ENCODE data around the gene CCT4. TPM values are rescaled to one million over a fixed set of nuclear protein-coding genes. Genes with fewer than 3 reads are reported as not detected.

Gene CCT4, protein sequence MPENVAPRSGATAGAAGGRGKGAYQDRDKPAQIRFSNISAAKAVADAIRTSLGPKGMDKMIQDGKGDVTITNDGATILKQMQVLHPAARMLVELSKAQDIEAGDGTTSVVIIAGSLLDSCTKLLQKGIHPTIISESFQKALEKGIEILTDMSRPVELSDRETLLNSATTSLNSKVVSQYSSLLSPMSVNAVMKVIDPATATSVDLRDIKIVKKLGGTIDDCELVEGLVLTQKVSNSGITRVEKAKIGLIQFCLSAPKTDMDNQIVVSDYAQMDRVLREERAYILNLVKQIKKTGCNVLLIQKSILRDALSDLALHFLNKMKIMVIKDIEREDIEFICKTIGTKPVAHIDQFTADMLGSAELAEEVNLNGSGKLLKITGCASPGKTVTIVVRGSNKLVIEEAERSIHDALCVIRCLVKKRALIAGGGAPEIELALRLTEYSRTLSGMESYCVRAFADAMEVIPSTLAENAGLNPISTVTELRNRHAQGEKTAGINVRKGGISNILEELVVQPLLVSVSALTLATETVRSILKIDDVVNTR
- polyA plus RNA-seq (2012; ENCODE audit: low read depth, missing spikeins) = 142 TPM

DNA sequence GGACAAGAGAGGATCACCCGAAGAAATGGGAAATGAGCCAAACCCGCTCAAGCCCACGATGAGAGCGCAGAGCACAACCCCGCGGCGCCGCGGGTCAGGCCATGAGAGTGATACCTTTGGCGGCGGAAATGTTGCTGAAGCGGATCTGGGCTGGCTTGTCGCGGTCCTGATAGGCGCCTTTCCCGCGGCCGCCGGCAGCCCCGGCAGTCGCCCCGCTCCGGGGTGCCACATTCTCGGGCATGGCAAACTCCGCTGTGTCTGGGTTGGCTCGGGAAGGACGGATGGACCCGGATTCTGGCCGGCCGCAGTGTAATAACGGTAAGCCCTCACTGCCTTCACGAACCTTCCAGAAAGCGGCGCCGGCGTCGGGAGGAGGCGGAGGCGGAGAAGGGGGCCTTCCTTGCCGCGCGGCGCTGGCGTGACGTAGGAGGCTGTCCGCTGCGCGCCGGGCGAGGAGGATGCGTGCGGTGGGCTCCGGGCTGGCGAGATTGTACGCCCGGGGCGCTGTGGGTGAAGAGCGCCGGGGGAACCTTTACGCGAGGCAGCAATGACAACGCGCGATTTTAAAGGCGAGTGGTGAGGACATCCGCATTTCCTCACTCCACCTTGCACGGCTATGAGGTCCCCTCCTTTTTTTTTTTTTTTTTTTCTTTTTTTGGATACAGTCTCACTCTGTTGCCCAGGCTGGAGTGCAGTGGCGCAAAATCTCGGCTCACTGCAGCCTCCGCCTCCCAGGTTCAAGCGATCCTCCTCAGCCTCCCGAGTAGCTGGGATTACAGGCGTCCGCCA lies at the start of gene CCT4:
CCT4 (minus strand) TSS at position 390 of the 789 bp plus-strand sequence; CDS start at position 241, 149 bp downstream.
- FAIRE-seq = peak; percentile 90

DNA sequence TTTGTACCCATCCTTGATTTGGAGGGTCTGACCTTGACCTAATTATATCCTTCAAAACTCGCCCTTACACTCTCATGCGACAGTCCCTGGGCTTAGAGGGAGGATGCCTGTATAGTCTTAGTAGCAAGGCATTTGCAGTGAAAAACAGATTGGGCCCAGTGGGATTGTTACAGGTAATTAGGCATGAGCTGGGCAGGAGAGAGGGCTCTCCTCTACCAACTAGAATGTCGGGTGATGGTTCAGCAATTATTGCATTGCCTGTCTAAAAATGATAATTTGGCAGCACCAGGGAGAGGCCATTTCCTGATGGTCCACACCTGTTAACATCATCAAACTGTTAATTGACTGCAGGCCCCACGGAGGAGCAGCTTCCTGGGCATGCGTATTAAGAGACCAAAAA lies 49.4 kb upstream of the CCT4 start:
- DNase-seq (ENCODE audit: insufficient read length, low spot score) (no peak), FAIRE-seq (no peak)
- TF ChIP-seq POLR2A (IDR thresholded peaks at IDR 0.05; ENCODE audit: low read depth, low read length) (no peak), POU2F2 (IDR thresholded peaks at IDR 0.05; ENCODE audit: low read depth, low read length) (no peak), POLR2AphosphoS5 (IDR thresholded peaks at IDR 0.05; ENCODE audit: low read depth, low read length) (no peak), SPI1 (IDR thresholded peaks at IDR 0.05; ENCODE audit: low read depth, low read length) (no peak), TAF1 (IDR thresholded peaks at IDR 0.05; ENCODE audit: low read depth, low read length) (no peak), PAX5 (IDR thresholded peaks at IDR 0.05; ENCODE audit: insufficient read depth, low read length, severe bottlenecking) (no peak)

More for the DNA sequence above, at the start of gene CCT4:
- peak; percentile 72 for DNase-seq (ENCODE audit: insufficient read length, low spot score)
- TF ChIP-seq SPI1 (IDR thresholded peaks at IDR 0.05; ENCODE audit: low read depth, low read length) (peak; percentile 57), POLR2AphosphoS5 (IDR thresholded peaks at IDR 0.05; ENCODE audit: low read depth, low read length) (peak; percentile 95), POLR2A (IDR thresholded peaks at IDR 0.05; ENCODE audit: low read depth, low read length) (peak; percentile 97), POU2F2 (IDR thresholded peaks at IDR 0.05; ENCODE audit: low read depth, low read length) (peak; percentile 75; the same call in 1 of the 2 replicates), PAX5 (IDR thresholded peaks at IDR 0.05; ENCODE audit: insufficient read depth, low read length, severe bottlenecking) (peak; percentile 32), TAF1 (IDR thresholded peaks at IDR 0.05; ENCODE audit: low read depth, low read length) (peak; percentile 97)

DNA sequence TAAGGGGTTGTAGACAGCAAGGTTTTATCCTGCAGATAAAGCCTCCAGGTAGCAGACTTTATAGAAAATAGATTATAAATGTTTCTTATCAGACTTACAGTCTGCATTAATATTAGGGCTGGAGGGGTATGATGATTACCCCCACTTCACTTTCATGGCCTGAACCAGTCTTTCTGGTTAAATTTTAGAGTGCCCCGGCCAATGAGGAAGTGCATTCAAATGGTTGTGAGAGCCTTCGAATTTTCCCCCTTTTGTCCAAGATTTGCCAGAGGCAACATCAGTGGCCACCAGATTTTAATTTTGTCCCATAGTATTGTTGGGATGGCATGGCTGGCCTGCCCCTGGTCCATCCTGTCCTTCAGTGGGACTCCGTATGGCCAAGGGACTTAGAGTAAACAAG lies 48.6 kb upstream of the CCT4 start:
- TF ChIP-seq TAF1 (IDR thresholded peaks at IDR 0.05; ENCODE audit: low read depth, low read length) (no peak), SPI1 (IDR thresholded peaks at IDR 0.05; ENCODE audit: low read depth, low read length) (peak; percentile 56)
- FAIRE-seq (no peak), DNase-seq (ENCODE audit: insufficient read length, low spot score) (no peak)

DNA sequence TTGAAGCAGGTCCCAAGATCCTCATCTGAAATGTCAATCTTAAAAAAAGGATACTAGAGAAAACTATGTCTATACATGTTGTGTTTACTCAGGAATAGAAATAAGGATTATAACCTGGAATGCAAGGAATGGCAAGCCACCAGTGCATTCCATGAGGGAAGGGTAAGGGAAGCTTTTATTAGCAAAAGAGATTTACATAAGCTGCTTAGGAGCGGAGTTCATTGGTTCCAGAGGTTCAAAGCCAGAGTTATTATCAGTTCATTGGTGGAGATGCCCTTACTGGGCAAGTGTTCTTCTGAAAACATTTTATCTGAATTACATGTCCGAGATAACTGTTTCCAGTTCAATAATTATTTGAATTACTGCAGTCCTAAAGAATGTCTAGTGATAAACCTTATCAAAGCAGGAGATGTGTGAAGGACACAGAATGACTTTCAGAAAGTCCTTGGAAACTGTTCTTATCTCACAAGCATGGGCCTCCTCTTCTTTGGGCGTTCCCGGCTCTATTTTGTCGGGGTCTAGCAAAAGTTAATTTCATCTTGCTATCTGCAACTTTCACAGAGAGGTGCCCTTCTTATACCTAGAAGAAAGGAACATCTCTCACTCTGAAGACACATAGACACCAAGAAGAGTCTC lies 40.5 kb upstream of the CCT4 start:
- DNase-seq (ENCODE audit: insufficient read length, low spot score) = no peak
- TF ChIP-seq SPI1 (IDR thresholded peaks at IDR 0.05; ENCODE audit: low read depth, low read length) (no peak), POLR2A (IDR thresholded peaks at IDR 0.05; ENCODE audit: low read depth, low read length) (no peak), PAX5 (IDR thresholded peaks at IDR 0.05; ENCODE audit: insufficient read depth, low read length, severe bottlenecking) (no peak), POU2F2 (IDR thresholded peaks at IDR 0.05; ENCODE audit: low read depth, low read length) (no peak), POLR2AphosphoS5 (IDR thresholded peaks at IDR 0.05; ENCODE audit: low read depth, low read length) (no peak), TAF1 (IDR thresholded peaks at IDR 0.05; ENCODE audit: low read depth, low read length) (no peak)
- no peak for FAIRE-seq

DNA sequence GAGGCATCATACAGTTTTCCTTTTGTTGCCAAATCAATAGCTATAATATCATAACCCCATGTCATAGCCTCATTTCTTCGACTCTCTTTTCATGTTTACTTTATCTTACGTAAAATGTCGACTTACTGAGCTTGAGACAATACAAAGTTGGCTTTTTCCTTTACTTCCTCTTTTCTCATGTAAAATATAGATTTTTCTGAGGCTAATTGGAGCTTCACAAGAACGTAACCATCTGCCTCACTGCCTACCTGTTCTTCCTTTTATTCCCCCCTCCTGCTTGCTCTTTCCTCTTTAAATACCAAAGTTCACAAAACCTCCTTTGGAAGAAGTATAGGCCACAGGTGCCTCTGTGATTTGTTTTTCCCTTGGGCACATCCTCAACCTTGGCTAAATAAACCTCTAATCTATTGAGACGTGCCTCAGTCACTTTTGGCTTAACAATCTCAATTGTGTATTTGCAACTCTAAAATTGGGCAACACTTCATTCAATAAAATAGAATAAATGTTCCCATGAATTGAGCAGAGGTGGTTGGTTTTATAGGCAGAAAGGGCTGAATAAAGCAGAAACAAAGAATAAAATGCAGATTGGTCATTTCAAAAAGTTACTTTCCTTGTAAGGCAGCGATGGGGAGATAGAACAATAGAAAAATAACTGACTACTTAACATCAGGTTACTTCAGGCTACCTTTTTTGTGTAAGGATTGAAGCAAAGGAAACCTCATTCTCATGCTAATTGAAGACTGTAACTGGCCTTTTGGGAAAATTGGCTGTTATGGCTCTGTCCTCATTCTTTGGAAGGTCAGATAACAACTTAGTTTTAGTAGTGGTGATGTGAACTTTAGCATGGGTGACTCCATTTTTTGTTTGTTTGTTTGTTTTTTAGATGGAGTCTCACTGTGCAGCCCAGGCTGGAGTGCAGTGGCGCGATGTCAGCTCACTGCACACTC lies 38.3 kb upstream of the CCT4 start:
- TF ChIP-seq SPI1 (IDR thresholded peaks at IDR 0.05; ENCODE audit: low read depth, low read length) (no peak), POU2F2 (IDR thresholded peaks at IDR 0.05; ENCODE audit: low read depth, low read length) (no peak), POLR2A (IDR thresholded peaks at IDR 0.05; ENCODE audit: low read depth, low read length) (no peak), TAF1 (IDR thresholded peaks at IDR 0.05; ENCODE audit: low read depth, low read length) (no peak), PAX5 (IDR thresholded peaks at IDR 0.05; ENCODE audit: insufficient read depth, low read length, severe bottlenecking) (no peak), POLR2AphosphoS5 (IDR thresholded peaks at IDR 0.05; ENCODE audit: low read depth, low read length) (no peak)
- DNase-seq (ENCODE audit: insufficient read length, low spot score) = no peak
- no peak for FAIRE-seq

DNA sequence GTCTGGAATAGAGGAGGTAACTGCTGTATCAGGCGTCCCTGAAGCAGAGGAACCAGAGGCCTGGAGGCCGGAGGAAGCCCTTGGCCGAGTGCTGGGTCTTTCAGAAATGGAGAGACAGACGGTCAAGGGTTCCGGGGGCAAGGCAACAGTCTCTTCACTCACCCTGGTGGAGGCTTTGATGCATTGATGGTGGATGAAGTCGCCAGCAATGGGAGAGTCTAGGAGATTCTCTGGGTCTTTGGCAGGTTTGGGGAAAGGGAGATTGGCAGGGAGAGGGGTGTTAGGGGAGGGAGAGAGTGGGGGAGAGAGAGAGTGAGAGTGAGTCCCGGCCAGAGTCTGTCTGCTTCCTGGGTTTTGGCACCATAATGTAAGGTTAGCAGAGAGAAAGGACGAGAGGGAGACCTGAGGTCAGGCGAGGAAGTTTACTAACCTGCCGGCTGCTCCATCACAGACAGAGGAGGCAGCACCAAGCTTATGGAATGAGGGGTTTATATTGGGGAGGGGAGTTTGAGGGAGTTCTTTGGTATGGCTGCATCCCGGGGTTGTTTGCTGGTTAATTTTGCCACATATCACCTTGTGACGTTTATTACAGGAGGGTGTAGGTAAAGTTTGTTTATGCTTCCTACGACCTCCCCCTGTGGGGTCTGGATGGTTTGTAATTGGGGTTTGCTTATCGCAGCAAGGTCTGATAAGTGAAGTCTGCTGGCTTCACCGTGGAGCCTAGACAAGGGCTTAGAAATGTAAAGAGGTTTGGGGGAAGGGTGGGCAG lies 36.6 kb upstream of the CCT4 start:
- TF ChIP-seq POLR2AphosphoS5 (IDR thresholded peaks at IDR 0.05; ENCODE audit: low read depth, low read length) (no peak), PAX5 (IDR thresholded peaks at IDR 0.05; ENCODE audit: insufficient read depth, low read length, severe bottlenecking) (no peak), SPI1 (IDR thresholded peaks at IDR 0.05; ENCODE audit: low read depth, low read length) (no peak), POU2F2 (IDR thresholded peaks at IDR 0.05; ENCODE audit: low read depth, low read length) (no peak), TAF1 (IDR thresholded peaks at IDR 0.05; ENCODE audit: low read depth, low read length) (no peak)
- DNase-seq (ENCODE audit: insufficient read length, low spot score) (no peak), FAIRE-seq (no peak)

DNA sequence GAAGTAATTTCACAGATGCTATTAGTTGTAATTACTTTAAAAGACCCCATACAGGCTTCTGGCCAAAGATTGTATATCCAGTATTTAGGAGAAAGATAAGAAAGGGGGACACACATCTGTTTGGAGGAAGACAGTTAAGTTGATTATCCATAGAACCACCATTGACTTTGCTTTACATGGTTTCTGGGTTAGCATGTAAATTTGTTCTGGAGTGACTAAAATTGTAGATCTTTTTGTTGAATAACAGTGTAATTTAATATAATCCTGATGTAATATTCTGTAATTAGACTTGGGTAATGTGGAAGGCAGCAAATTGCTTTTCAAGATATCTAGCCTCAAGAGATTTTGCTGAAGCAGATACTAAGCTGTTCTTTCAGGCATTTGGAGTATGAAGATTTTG lies 34.3 kb upstream of the CCT4 start:
- TF ChIP-seq POLR2AphosphoS5 (IDR thresholded peaks at IDR 0.05; ENCODE audit: low read depth, low read length) (no peak), PAX5 (IDR thresholded peaks at IDR 0.05; ENCODE audit: insufficient read depth, low read length, severe bottlenecking) (no peak), POU2F2 (IDR thresholded peaks at IDR 0.05; ENCODE audit: low read depth, low read length) (no peak), SPI1 (IDR thresholded peaks at IDR 0.05; ENCODE audit: low read depth, low read length) (no peak), TAF1 (IDR thresholded peaks at IDR 0.05; ENCODE audit: low read depth, low read length) (no peak), POLR2A (IDR thresholded peaks at IDR 0.05; ENCODE audit: low read depth, low read length) (no peak)
- DNase-seq (ENCODE audit: insufficient read length, low spot score) = no peak
- FAIRE-seq = no peak

All from GM12891 (cell line).